IMR-90 (cell line): ENCODE data around the gene TECTA.
A peak's percentile ranks its signal among the peaks of the same experiment; 100 is the strongest.

Experiments used
- CEBPB ChIP-seq: IDR thresholded peaks from 2 replicates; pipeline ENCODE4 v1.6.1; 2012; ENCODE audit warnings: low read depth, low read length, improper control_type of control experiment
- FOS ChIP-seq: fragments of 150-350 bp; IDR thresholded peaks from 2 replicates; pipeline ENCODE4 v1.6.1; 2016; ENCODE audit warnings: low read depth, low read length
- RFX5 ChIP-seq: IDR thresholded peaks from 2 replicates; pipeline ENCODE4 v1.8.0; 2012; ENCODE audit warnings: low read depth, mild to moderate bottlenecking, low read length, moderate library complexity
- TF ChIP-seq, protein P1 (sequence below): fragments of 150-350 bp; IDR thresholded peaks from 2 replicates; pipeline ENCODE4 v1.6.1; 2017; ENCODE audit warnings: mild to moderate bottlenecking, antibody characterized with exemption, low read length, low read depth
- TF ChIP-seq, protein P2 (sequence below): conservative IDR thresholded peaks from 2 replicates; pipeline ENCODE4 v1.5.1; 2012; ENCODE audit warnings: mild to moderate bottlenecking, low read depth, low read length, improper control_type of control experiment

DNA sequence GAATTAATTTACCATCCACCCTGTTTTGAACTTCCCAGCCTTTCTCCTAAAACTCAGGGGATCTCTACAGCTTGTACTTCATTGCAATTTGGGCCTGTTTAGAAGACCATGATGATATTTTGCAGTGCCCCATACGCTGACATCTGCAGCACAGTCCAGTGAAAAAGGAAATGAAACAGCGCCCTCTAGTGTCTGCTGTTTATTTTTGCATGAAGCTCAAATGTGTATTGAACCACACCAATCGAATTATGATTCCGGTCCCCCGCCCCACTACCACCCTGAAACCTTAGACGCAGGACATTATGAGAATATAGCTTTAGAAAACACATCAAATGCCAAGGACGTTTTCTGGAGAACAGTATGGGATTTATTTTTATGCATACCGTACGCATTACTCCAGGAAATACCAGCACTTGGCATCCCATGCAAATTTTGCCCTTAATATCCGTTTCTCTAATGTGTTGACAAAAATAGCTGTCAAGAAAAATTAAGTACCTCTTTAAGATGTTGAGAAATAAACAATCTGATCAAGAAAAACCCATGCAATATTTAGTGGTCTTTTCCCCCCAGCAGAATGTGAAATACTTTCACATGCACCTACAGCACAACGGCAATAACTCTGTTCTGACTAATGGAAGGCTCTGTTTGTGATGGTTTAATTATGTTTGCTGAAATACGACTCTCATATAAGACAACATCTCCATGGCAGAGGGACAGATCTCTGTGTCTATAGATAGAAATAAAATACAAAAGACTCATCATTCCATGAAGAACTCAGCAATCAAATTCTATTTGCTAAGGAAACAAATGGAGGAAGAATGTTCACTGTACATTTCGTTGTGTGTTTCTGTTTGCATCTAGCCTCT lies 93.9 kb downstream of the TECTA start:
- TF ChIP-seq, protein P1, sequence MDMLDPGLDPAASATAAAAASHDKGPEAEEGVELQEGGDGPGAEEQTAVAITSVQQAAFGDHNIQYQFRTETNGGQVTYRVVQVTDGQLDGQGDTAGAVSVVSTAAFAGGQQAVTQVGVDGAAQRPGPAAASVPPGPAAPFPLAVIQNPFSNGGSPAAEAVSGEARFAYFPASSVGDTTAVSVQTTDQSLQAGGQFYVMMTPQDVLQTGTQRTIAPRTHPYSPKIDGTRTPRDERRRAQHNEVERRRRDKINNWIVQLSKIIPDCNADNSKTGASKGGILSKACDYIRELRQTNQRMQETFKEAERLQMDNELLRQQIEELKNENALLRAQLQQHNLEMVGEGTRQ = no peak
- TF ChIP-seq, protein P2, sequence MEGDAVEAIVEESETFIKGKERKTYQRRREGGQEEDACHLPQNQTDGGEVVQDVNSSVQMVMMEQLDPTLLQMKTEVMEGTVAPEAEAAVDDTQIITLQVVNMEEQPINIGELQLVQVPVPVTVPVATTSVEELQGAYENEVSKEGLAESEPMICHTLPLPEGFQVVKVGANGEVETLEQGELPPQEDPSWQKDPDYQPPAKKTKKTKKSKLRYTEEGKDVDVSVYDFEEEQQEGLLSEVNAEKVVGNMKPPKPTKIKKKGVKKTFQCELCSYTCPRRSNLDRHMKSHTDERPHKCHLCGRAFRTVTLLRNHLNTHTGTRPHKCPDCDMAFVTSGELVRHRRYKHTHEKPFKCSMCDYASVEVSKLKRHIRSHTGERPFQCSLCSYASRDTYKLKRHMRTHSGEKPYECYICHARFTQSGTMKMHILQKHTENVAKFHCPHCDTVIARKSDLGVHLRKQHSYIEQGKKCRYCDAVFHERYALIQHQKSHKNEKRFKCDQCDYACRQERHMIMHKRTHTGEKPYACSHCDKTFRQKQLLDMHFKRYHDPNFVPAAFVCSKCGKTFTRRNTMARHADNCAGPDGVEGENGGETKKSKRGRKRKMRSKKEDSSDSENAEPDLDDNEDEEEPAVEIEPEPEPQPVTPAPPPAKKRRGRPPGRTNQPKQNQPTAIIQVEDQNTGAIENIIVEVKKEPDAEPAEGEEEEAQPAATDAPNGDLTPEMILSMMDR = peak; percentile 74
- no peak for TF ChIP-seq CEBPB
- TF ChIP-seq RFX5 = no peak
- TF ChIP-seq FOS = no peak
